Non-pigmented ciliary epithelial cell (primary cell): ENCODE results near the gene LEUTX.

ENCODE experiments used
- DNase-seq: peaks from one replicate; pipeline ENCODE4 v3.0.0-alpha.2; 2010; ENCODE audit warnings: low read depth

The LEUTX gene

DNA sequence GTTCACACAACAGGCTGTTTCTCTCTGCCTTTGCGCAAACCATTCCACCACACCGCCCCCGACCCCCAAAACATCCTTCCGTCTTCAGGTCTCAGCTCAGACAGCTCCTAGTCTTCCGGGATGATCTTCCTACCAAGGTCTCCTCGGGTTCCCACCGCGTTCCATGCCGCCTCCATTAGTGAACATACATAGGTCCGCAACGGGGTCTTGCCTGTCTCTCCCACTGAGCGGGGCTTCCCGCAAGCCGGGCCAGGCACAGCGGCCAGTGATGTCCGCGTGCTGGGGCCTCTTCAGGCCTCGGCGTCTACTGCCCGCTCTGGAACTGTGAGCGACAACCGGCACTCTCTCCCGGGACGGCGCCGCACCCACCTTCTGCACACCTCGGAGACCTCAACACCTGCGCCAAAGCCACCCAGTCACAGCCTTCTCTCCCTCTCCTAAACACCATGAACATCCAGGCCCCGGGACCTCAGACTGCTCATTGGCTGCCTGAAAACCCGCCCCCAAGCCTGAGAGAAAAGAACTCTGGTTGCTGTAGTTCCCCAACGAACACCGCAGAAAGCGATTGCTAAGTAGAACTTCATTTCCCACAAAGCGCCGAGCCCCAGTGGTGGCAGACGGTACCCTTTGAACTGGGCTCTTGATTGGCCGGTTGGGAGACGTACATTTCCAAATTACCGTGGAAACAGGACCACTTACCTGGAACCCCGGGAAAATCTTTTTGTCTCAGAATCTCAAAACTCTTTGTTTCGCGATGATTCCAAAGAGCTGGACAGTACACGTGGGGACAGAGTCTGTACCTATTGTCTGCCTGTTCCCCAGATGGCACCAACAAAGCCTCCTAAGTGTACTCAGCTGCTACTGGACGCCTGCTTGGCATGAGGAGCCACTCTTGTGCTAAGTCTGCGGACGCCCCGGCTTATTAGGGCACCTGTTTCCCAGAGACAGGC is 45.8 kb downstream of the LEUTX start:
- peak; percentile 79 for DNase-seq

GRCh38 chr19:39825093-39825463 is 46.4 kb downstream of the LEUTX start:
- DNase-seq, result no peak

GRCh38 chr19:39825531-39826076 is 47.0 kb downstream of the LEUTX start:
- no peak for DNase-seq

DNA sequence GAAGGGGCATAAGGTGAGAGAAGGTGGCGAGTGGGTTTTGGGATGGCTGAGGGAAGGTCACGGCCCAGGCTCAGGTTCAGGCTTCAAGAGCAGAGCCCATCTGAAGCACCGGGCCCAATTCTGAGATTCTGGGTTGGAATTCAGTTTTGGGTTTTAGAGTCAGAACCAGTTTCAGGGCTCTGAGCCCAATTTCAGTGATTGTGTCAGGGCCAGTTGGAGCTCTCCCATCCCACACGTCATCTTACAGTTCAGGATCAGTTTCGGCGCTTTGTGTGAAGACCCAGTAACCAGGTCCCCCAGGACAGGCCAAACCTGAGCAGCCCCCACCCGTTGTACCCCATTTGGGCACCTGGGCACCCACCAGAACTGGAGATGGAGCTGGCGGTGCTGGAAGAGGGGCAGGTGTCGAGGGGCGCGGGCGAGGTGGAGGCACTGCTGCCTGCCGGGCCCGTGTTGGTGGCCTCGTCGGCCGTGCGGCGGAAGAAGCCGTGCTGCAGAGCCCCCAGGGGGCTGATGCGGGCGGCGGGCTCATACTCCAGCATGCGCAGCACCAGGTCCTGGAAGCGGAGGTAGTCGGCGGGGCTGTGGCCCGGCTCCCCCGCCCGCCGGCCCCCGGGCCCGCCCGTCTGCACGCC is 47.8 kb downstream of the LEUTX start:
- no peak for DNase-seq

DNA sequence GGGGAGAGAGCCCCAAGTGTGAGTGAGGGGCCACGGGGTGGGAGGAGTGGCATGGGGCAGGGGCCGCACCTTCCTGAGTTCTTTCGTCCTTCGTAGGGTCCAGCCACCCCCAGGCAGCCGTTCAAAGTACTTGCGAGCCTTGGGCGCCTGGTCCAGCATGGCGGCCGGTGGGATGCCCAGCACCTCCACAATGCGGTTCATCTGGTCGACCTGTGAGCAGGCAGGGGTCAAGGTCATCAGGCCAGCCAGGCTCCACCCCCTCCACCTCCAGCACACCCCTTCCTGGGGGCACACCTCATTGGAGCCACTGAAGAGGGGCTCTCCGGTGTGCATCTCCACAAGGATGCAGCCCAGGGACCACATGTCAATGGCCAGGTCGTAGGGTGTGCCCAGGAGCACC is 48.6 kb downstream of the LEUTX start:
- no peak for DNase-seq

GRCh38 chr19:39828015-39828653 is 49.5 kb downstream of the LEUTX start:
- no peak for DNase-seq

DNA sequence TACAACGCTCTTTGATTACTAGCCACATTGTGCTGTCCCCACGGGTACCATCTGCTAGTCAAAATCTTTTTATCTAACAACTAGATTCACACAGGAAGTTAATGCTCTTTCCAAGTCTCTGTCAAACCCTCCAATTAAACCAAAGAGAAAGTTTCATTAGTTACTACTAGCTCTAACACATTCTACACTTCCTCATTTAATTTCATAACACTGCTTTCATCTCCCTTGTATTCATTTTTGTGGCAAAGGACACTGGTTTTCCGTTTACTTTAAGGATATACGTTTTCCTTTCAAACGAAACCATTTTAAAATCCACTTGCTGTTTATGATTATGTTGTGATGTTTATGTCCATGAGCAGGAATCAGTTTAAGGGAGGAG is 50.0 kb downstream of the LEUTX start:
- no peak for DNase-seq

DNA sequence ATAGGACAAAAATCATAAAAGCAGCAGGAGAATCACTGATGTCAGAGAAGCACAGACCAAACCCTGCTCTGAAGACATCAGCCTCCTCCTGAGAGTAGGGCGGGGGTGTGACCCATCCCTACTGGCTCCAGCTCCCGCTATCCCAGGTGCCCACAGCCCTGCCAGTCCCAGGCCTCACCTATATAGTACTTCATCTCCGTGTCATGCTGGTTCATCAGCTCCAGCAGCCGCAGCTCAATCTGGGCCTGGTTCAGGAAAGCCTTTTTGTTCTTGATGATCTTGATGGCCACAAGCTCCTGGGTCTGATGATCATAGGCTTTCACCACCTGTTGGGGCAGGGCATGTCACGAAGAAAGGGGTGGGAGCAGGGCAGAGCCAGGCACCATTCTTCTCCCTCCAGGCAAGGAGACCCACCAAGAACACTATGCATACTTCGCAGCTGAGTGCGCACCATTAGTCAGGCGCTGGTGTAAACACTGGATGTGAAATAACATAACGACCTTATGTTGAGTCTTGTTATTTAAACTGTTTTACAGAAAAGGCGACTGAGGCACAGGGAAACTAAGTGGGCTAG is 51.1 kb downstream of the LEUTX start:
- DNase-seq, result no peak

GRCh38 chr19:39830406-39830805 is 51.8 kb downstream of the LEUTX start:
- DNase-seq, result no peak

- no peak for DNase-seq
These were observed 52.2 kb downstream of the LEUTX start for GRCh38 chr19:39830847-39831246.

DNA sequence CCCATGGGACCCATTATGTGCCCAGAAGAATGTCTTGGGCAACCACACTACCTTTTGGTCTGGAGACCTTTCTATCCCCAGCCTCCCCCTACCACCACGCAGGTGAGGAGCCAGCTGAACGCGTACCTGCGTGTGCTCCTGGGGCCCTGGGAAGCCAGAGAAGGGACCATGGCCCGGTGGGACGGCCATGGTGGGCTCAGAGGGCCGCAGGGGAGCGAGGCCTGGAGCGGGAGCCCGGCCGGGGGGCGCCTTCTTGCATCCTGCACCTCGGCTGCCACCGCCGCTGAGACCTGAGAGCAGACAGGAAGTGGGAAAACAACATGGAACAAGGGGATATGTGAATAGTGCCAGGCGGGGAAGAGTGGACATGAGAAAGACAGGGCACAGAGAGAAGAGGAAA is 53.0 kb downstream of the LEUTX start:
- no peak for DNase-seq

DNA sequence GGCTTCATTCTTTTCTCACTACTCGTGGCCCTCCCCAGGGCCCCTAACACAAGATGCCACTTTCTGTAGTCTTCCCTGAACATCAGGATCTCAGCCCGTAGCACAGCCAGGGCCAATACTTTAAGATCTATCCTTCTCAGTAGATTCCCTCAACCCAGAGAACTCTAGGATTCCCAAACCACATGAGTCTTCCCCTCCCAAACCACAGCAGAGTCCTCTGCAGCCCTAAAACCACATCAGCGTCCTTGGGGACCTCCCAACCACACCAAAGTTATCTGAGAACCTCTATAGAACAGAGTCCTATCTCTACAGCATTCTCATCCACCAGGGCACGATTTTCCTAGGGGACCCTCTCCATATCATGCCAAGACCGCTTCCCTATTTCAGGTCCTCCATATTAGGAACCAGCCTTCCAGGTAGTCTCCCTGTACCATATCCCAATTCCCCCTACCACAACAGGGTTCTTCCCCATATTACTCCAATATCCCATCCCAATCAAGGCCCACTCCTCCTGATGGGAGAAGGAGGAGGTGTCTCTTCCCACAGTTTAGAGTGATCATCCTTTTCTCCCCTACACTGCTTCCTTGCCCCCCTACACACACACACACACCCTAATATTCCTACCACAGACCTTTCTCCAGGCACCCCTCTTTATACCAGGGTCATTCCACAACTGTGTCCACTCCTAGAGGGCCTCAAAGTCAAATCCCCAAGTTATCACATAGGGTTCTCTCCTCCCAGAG is 53.9 kb downstream of the LEUTX start:
- DNase-seq, result no peak

DNA sequence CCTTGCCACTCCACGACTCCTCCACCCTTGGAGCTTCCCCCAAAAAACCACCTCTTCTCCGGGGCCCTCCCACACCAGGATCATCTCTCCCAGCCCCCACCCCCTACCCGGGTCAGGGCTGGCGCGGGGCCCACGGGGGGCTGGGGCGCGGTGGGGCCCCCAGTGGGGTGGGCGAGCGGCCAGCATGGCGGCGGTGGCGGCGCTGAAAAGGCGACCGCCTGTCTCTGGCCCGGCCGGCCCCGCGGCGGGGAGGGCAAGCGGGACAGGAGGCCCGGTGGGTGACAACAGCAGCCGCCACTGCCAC is 54.5 kb downstream of the LEUTX start:
- no peak for DNase-seq

DNA sequence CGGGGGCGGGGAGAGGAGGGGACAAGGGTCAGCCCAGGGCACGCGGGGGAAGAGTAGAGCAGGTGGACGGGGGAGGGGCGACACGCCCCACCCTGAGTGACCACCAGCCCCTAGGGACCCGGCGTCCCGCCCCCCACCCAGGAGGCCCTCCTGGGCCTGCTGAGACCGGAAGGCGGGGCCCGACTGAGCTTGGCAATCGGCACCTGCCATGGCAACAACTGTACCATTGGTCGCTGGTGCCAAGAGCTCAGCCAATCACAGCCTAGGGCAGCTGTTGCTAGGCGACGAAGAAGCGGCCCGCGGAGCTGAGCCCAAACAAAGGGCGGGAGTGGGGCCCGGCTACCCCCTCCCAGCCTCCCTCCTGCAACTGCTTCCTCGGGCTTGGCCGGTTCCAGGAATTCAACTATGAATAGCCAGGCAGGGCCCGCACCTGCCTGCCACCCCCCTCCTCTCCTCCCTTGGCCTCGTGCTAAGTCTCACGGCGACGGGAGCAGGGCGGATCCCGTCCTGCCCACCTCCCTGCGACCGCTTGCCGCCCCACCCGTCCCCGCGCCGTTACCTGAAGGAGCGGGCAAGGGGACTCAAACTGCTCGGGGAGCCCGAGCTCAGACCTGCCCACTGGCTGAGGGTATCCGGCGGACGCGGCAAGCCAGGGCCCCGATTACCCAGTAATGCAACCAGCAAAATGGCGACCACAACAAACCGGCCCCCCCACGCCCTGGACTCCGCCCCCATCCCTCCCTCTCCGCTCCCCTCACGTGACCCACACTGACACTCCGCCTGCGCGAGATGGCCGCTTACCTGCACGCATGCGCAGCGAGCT is 55.0 kb downstream of the LEUTX start, which contains the start of gene DYRK1B:
DYRK1B (minus strand) TSS at position 699 of the 823 bp plus-strand sequence. CDS start 2,295 bp downstream, outside the sequence.
- DNase-seq, result peak; percentile 87

DNA sequence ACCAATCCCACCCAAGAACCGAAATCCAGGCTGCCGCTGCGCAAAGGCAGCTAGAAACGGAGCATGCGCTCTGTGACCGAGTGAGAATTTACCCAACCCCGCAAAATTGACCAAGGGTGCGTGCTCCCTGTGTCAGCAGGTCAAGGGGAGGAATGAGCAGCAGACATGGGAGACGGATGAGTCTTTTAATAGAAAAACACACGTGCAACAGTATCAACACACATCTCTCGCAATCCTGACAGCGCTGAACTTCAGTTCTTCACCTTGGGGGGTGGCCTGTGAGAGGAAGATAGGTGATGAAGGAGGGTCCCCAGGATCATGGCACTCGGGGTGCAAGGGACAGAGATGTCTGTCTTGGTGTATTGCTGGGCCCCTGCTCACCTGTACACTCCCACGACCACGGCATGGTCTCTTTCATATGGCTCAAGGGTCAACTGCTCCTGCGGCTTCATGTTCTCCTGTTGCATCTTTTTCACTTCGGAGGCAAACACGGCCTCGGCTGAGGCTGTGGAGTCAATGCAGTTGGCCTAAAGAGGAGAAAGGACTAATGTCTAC is 55.7 kb downstream of the LEUTX start:
- no peak for DNase-seq
